Limb (tissue), 2 donors: ENCODE data around the gene NF1.
"Not testable (repeated sequence)": the region's sequence is repeated elsewhere in the genome, so short reads cannot be mapped to it uniquely, and the experiment has no call there.

Experiments
- DNase-seq, 2 donors: peaks; one replicate each; pipeline ENCODE4 v3.0.0-alpha.2; 2016; ENCODE audit errors: extremely low spot score in 2 of 2

The NF1 gene

DNA sequence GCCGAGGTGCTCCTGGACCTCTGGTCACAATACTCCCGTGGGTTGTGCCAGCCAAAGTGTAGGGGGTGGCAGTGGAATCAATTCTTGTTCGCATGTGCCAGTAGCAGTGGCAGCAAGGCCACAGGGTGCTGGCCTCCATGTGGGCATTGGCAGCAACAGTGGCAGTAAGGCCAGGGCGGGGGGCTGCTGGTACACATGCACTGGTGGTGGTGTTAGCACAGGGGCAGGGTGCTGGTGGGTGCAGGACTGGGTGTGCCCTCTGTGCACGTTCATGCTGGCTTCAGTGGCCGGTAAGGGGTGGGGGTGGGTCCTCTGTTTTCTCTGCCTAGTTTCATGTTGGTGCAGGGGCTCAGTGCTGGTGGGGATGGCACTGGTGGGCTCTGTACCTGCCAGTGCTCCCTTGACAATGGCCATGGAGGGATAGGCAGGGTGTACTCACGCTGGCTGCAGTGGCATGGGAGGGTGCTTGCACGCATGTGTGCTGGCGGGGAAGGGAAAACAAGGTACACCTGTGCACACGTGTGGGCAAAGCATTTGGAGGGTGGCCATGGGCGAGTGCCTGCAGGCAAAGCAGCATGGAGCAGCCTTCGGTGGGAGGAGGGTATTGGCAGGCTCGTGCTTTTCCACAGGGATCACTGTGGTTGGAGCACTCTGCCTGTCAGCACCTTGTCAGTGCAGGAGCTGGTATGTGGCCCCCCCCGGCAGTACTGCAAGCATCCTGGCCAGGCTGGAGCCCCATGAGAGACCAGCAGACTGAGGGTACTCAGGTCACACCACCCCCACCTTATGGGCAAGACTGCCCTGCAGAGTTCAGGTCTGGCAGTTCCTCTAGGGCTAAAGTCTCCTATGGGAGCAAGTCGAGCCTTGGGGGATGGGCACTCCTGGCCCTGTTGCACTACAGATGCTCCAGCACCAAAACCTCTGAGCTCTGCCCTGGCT is 35.8 kb downstream of the NF1 start:
- no peak for DNase-seq

DNA sequence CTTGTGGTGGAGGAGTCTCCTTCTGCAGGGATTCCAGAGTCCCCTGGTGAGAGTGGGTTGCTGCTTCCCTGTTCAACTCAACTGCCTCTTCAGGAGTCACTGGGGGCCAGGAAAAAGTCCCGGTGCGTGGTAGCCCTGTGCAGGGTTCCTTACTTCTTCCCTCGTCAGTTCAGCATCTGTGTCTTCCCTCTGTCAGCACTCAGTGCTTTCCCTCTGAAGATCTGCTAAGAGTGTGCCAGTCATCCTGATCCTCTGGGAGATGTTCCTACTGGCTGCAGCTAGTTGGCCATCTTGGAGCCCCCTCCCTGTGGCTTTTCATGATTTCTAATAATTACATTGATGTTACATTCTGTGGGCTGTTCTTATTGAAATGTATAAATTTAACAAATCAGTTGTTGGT is 36.5 kb downstream of the NF1 start:
- DNase-seq, result no peak

DNA sequence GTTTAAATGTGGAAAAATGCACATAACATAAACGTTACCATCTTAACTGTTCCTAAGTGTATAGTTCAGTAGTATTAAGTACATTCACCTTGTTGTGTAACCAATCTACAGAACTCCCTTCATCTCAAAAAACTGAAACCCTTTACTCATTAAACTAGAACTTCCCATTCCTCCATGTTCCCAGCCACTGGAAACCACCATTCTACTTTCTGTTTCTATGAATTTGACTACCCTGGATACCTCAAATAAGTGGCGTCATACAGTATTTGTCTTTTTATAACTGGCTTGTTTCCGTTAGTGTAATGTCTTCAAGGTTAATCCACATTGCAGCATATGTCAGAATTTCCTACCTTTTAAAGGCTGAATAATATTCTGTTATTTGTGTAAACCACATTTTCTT is 38.2 kb downstream of the NF1 start:
- no peak for DNase-seq

DNA sequence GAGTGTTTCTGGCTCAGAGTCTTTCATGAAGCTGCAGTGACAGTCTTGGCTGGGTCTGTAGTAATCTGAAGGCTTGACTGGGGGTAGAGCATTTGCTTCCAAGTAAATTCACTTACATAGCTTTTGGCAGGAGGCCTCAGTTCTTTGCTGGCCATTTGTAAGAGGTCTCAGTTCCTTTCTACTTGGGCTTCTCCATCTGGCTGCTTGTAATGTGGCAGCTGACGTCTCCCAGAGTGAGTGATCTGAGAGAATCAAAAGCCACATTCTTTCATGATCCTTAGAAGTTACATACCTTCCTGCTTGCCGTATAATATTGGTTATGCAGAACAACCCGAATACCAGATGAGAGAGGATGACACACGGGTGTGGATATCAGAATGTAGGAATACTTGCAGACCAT is 39.8 kb downstream of the NF1 start:
- peak in 1 of 2 donors; percentile 47 for DNase-seq

DNA sequence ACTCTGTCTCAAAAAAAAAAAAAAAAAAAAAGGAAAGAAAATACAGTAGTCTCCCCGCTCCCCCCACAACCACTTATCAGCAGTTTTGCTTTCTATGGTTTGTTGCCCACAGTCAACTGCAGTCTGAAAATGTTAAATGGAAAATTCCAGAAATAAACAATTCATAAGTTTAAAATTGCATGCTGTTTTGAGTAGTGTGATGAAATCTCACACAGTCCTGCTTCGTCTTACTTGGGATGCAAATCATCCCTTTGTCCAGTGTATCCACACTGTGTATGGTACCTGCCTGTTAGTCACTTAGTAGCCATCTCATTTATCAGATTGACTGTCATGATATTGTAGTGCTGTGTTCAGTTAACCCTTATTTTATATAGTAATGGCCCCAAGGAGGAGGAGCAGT is 41.5 kb downstream of the NF1 start:
- no peak for DNase-seq

DNA sequence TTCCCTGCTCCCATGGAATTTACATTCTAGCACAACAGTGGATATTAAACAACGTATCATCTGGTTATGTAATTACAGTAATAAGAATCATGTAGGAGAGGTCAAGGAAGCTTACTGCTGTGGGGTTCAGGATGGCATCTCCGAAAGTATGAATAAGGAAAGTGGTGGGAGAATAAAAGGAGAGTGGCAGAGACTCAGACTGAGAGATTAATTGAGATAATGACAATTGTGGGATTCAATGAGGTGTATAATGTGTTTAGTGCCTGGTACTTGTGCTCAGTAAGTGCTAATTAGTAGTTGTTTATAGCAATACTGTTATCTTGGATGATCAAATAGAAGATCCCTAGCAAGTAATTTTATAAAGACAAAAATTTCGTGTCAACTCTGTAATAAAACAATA is 45.3 kb downstream of the NF1 start:
- no peak for DNase-seq

DNA sequence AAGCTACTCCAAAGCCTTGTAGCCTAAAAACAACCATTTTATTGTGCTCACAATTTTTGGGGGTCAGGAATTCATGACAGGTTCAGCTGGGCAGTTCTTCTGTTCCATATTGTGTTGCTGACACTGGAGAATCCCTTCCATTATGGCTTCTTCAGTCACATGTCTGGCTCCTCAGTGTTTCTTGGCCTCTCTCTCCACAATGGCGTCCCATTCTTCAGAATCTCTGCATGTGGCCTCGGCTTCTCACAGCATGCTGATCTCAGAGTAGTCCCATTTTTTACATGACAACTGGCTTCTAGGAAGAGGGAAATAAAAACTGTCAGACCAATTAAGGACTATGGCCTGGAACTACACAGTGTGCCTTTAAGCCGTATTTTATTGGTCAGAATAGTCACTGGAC is 49.7 kb downstream of the NF1 start:
- no peak for DNase-seq

DNA sequence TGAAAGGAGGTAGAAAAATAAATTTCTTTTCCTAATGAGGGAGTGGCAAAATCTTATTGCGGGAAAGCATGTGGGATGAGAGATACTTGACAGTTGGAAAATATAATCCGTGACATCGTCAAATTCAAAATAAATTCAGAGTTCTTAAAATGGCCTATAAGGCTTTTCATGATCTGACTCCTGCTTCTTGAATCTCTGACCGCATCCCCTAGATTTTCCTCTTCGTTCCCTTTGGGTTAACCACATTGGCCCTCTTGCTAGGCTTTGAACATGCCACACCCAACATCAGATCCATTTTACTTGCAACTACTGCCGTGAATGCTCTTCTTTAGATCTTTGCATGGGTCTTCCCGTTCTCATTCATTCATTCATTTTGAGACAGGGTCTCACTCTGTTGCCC is 50.1 kb downstream of the NF1 start:
- DNase-seq, result no peak

DNA sequence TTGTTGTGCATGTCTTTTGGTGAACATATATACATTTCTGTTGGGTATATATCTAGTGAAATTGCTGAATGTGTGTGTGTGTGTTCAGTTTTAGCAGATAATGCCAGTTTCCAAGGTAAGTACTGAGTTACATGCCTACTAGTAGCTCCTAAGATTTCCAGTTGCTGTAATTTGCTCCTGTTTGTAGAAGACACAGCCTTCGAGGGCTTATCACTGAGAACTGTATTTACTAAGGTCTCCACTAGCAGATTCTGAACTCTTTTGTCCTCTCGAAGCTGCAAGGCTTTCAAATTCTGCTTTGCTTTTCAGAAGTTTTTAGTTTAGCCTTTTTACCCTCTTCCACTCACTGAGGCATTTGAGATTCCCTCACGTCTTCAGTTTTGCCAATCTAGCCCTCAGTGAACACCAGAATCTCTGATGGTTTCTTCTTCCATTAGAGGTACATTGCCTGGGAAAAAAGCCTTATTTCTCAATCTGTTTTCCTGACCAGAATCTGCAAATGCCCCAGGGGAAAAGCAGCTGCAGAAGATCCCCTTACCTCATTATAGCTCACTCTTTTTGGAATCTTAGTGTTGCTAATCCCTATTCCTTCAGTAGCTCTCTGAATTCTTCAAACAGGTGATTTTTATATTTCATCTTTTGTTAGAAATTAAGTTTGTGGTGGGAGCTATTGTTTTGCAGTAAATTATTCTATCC is 52.9 kb downstream of the NF1 start:
- no peak for DNase-seq

DNA sequence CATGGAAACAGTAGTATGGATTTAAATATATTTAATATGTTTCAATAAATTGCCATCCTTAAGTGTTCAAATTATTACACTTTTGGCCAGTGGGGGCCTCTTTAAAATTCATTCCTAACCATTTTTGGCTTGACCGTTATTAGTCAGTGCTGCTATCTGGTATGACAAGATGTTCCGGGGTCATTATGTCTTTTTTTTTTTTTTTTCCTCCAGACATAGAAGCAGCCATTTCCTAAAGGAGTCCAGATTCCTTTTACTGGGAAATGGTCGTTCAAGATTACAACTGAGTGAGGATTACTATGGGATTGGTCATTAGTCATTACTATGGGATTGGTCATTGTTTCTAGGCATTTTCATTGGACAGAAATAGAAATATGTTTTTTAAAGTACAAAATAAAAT is 53.4 kb downstream of the NF1 start:
- no peak for DNase-seq

DNA sequence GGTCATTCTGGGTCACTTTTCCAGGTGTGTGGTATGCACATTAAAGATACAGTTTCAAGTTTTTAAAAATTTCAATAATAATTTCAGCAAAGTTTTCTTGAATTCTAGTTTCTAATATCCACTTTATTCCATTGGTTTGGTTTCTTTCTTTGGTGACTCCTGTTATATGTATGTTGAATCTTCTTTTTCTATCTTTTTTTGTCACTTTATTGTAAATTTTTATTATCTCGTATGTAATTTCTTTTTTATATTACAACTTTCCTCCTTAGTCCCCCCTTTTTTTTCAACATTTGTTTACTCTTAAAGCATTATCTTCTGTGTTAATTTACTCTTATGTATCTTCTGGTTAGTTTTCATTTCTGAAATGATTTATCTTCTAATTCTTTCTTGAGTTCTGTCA is 57.5 kb downstream of the NF1 start:
- DNase-seq, result no peak

DNA sequence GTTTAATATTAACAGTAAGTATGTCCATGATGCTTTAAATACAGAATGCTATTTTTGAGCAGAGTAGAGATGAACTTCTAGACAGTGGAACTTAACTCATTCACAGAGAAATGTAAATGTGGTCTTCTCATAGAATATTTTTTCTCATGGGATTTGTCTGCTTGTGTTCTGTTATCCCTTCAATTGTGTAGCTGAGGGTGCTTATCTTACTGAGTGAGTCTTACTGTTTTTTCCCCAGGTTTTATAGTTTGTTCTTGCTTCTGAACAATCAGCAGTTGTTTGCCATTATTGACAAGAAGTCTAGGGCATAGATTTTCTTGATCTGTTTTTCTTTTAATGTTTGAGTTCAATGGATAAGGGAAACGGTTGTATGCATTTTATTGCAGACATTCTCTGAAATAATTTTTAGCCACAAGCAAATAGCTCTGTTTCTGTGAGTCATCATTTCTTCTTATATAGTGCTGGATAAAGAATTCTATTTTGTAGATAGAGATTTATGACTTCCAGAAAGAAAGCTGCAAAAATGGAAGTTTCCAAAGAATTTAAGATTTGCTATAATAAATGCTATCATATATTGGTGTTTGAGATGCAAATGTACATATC is 60.5 kb downstream of the NF1 start:
- no peak for DNase-seq

DNA sequence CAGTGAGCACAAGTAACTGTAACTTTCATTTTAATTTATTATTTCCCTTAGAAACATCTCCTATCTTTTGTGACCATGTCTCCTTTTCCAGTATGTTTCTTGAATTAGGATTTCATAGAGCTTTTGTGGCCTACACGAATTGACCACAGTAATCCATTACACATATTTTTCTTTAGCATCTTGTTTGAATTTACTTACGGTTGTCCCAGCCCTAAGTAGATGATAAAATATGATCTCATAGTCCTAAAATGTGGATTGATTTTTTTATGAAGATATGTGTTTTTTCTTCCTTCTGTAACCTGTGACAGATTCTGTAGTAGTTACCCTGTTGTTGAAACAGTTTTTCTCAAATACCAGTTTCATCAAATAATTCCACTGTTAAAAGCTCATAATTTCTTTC is 61.5 kb downstream of the NF1 start:
- no peak for DNase-seq

DNA sequence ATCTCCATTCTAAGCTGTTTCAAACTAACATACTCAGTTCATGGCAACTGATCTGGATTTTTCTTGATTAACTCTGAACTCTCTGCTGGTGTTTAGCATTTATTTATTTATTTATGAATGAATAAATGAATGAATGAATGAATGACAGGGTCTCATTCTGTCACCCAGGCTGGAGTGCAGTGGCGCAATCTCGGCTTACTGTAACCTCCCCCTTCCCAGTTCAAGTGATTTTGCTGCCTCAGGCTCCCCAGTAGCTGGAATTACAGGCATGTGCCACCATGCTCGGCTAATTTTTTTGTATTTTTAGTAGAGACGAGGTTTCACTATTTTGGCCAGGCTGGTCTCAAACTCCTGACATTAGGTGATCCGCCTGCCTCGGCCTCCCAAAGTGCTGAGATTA is 62.1 kb downstream of the NF1 start:
- DNase-seq, result not testable (repeated sequence)

DNA sequence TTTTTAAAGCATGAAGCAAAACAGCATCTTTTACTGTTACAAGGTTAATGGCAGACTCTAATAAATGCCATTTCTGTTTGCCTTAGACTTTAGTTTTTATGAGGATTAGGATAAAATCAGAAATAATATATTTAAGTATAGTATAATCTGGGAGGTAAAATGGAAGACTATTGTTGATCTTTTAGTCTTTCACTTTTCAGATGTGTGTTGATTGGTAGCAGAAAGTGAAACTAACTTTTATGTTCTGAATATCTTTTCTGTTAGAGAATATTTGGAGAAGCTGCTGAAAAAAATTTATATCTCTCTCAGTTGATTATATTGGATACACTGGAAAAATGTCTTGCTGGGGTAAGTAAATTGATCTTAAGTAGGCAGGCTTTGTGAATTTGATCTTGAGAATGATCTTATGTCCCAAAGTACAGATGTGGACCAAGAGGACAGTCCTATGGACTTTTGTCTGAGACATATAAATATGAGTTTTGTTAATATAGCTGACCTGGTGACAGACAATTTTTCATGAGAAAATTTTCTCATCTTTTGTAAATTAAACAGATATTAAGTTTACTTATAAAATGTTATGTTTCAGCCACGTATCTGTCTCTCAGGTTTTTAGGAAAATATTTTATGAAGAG is 64.1 kb downstream of the NF1 start:
- no peak for DNase-seq

DNA sequence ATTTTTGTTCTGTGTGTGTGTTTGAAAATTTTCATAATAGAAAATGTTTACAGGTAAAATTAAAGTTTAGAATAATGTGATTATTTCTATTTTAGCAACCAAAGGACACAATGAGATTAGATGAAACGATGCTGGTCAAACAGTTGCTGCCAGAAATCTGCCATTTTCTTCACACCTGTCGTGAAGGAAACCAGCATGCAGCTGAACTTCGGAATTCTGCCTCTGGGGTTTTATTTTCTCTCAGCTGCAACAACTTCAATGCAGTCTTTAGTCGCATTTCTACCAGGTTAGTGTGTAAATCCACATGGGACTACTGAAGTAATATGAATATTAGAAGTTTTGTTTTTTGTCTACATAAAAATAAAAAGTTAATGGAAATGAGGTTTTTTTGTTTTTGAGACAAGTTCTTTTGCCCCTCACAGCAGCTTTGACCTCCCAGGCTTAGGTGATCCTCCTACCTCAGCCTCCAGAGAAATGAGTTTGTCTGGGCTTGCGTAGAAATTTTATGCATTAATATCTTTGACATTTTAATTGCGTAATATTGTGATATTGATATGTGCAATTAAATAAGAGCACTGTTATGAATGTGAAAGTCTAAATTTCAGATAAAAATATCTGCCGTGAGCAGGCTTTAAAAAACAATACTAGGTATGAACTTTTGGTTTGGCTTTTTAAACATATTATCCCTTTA is 68.5 kb downstream of the NF1 start:
- no peak for DNase-seq

DNA sequence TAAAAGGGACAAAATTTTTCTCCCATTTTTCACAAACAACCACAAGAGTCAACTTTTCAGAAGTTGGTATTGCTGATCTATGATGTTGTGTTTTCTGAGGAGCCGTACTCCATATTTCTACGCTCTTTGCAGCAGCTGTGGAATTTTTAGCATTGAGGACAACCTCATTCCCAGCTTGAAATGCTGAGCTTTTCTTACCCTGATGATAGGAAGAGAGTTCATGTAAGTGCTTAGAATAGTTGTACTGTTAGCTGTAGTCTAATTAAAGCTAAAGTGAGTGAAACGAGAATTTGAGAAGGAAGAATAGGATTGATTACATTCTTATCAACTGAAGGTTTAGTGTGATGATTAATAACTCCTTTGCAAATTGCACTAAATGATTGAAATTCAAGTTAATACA is 72.3 kb downstream of the NF1 start:
- no peak for DNase-seq

DNA sequence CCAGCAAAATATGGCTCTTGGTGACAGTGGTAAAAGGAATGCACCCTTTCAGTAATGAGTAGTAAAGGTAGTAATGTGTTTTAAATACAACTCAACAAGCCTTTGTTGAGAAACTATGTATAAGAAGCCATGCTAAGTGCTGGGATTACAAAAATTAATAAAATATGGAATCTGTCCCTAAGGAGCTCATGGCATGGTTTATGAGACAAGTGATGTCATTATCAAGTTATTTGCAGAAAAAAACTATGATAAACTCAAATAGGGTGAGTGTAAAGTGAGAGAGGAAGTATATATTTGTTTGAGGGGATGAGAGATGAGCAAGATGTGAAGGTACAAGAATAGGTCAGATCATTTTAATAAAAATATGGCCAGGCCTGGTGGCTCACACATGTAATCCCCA is 76.9 kb downstream of the NF1 start:
- no peak for DNase-seq

DNA sequence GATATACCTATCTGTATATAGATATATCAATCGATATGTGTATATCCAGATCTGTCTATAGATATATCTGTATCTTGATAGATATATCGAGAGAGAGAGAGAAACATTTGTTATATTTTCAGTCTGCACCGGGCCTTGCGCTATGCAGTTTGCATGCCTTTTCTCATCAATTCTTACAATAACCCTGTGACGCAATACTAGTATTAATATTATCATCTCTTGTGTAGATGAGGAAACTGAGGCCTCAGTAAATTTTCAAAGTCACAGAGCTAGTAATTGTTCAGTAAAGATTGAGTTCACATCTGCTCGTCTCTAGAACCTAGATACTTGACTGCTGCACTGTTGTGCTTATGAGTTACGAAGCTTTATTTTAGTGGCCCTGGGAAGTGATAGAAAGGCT is 77.6 kb downstream of the NF1 start:
- DNase-seq, result no peak

DNA sequence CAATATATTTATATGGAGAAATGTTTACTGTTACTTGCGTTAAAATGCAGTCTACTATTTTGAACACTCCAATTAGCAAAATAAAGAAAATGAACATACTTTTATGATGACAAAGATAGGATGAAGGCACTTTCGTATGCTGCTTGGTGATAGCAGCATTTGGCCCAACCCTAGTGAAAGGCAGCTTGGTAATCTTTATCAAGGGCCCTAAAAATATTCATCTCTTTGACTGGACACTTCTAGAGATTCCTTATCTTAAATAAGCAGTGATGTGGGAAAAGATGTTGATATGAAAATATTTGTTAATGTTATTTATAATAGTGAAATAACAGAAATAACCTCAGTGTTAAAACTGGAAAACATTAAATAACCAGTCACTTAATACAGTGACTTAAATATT is 79.4 kb downstream of the NF1 start:
- DNase-seq, result no peak

DNA sequence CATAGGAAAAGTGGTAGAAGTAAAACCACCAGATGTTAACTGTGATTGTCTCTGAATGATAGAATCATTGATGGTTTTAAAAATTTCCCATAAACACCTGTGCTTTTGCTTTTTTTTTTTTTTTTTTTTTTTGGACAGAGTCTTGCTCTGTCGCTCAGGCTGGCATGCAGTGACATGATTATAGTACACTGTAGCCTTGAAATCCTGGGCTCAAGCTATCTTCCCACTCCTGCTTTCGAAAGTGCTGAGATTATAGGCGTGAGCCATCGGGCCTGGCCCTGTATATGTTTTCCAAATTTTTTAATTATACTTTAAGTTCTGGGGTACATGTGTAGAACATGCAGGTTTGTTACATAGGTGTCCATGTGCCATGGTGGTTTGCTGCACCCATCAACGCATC is 80.5 kb downstream of the NF1 start:
- DNase-seq, result no peak

DNA sequence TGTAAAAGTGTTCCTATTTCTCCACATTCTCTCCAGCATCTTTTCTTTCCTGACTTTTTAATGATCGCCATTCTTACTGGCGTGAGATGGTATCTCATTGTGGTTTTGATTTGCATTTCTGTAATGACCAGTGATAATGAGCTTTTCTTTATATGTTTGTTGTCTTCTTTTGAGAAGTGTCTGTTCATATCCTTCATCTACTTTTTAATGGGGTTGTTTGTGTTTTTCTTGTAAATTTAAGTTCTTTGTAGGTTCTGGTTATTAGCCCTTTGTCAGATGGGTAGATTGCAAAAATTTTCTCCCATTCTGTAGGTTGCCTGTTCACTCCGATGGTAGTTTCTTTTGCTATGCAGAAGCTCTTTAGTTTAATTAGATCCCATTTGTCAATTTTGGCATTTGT is 81.4 kb downstream of the NF1 start:
- DNase-seq, result not testable (repeated sequence)
